Caco-2 (cell line): ENCODE results near the gene LRRC4. TPM values are rescaled to one million over a fixed set of nuclear protein-coding genes. Genes with fewer than 3 reads are reported as not detected.

ENCODE experiments used
- BruUV-seq: library from RNA; stranded (reverse); fragments of 400-500 nt; replicated peaks from 2 replicates; lab custom pipeline; 2021; lab: Mats Ljungman, UMichigan
- CTCF ChIA-PET: fragments of 300-600 bp; sonication (Branson Sonifier 250); formaldehyde crosslinking; loops from one replicate; lab custom pipeline; 2022; ENCODE audit warnings: antibody characterized with exemption; lab: Charles Lee
- POLR2A ChIA-PET: fragments of 300-600 bp; sonication (Branson Sonifier 250); formaldehyde crosslinking; loops from one replicate; lab custom pipeline; 2022; ENCODE audit warnings: antibody characterized with exemption; lab: Charles Lee
- DNase-seq, 2 experiments: peaks; one replicate each; pipeline versions ENCODE4 v3.0.0 to v3.0.0-alpha.2; 2020 to 2022
- H3K27me3 ChIP-seq: replicated peaks from 2 replicates; pipeline ENCODE4 v1.6.0; 2011; ENCODE audit warnings: low read length; ENCODE audit not compliant: control insufficient read depth, insufficient read depth
- H3K36me3 ChIP-seq: 2 replicates; pipeline ENCODE4 v1.5.1; 2011; ENCODE audit warnings: low read length; ENCODE audit not compliant: control insufficient read depth, insufficient read depth
- H3K4me1 ChIP-seq: fragments of 250-450 bp; sonication (Bioruptor Pico); 2 replicates; pipeline ENCODE4 v1.5.1; 2020; ENCODE audit warnings: mild to moderate bottlenecking
- H3K4me3 ChIP-seq: 2 replicates; pipeline ENCODE4 v1.5.1; 2011; ENCODE audit warnings: low read depth, mild to moderate bottlenecking, control low read depth, low read length
- H3K9me3 ChIP-seq: fragments of 250-450 bp; sonication (Bioruptor Pico); 2 replicates; pipeline ENCODE4 v1.5.1; 2020; ENCODE audit warnings: mild to moderate bottlenecking, moderate library complexity
- H3K27ac Mint-ChIP-seq: one replicate; pipeline ENCODE4 v1.8.0; 2022; ENCODE audit warnings: mixed read lengths; ENCODE audit not compliant: unreplicated experiment
- H3K27me3 Mint-ChIP-seq: one replicate; pipeline ENCODE4 v1.8.0; 2022; ENCODE audit warnings: mixed read lengths; ENCODE audit not compliant: insufficient read depth, unreplicated experiment
- H3K36me3 Mint-ChIP-seq: one replicate; pipeline ENCODE4 v1.8.0; 2022; ENCODE audit warnings: mild to moderate bottlenecking, mixed read lengths; ENCODE audit not compliant: insufficient read depth, unreplicated experiment
- H3K4me1 Mint-ChIP-seq: one replicate; pipeline ENCODE4 v1.8.0; 2022; ENCODE audit warnings: low read depth, mixed read lengths; ENCODE audit not compliant: unreplicated experiment
- H3K4me3 Mint-ChIP-seq: one replicate; pipeline ENCODE4 v1.8.0; 2022; ENCODE audit warnings: mild to moderate bottlenecking, moderate library complexity, mixed read lengths; ENCODE audit not compliant: unreplicated experiment
- H3K9me3 Mint-ChIP-seq: one replicate; pipeline ENCODE4 v1.8.0; 2022; ENCODE audit warnings: mixed read lengths; ENCODE audit not compliant: unreplicated experiment
- CTCF ChIP-seq, 2 experiments: fragments of 200-600 bp in 1 of 2; IDR thresholded peaks; 1 replicate in 1 of 2; 2 replicates in 1 of 2; pipeline versions ENCODE4 v1.5.1 to v1.8.0; 2011 to 2022; ENCODE audit warnings: antibody characterized with exemption in 1 of 2, control low read depth in 1 of 2, inconsistent platforms in 1 of 2, low read depth in 1 of 2, low read length in 1 of 2, mild to moderate bottlenecking in 1 of 2, moderate library complexity in 1 of 2; ENCODE audit not compliant: insufficient read depth in 1 of 2, severe bottlenecking in 1 of 2, unreplicated experiment in 1 of 2
- intact Hi-C: fragments of 100-400 bp; cut with micrococcal nuclease; formaldehyde crosslinking; loops from one replicate; pipeline ENCODE4 v1.10.0; 2022; ENCODE audit not compliant: unreplicated experiment
- total RNA-seq: library from RNA; stranded (reverse); gene quantifications from 2 replicates; pipeline ENCODE4 v1.2.3, GENCODE V29; 2022

Gene LRRC4
- total RNA-seq, 1 experiment from 2014 or later = not detected

DNA sequence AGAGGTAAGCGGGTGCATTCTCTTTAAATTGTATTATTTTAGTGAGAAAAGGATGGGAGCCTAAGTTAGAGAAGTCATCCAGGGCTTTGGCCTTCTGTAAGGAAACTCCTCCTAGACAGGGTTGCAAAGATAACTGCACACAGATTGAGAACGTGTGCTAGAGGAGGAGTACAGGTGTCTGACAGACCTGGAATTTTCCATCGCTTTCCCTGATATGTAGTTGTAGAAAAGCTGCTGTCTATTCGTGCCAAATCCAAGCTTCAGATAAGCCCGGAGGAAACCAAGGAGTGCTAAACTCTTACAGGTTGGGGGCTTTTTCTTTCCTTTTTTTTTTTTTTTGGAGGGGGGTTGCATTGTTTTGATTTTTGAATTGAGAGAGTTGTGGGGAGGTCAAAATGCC is 23.1 kb downstream of the LRRC4 start:
- H3K4me1 ChIP-seq = peaks cover 20% of the 10 kb centered on the region
- Mint-ChIP-seq H3K9me3 (no peaks in the 10 kb centered on the region), H3K36me3 (peaks cover 82% of the 10 kb centered on the region), H3K27ac (no peak overlapping the region), H3K4me3 (no peak overlapping the region), H3K4me1 (peaks cover 12% of the 10 kb centered on the region), H3K27me3 (no peaks in the 10 kb centered on the region)
- intact Hi-C loops = no loop called here
- H3K4me3 ChIP-seq = no peak overlapping the region
- TF ChIP-seq CTCF (IDR thresholded peaks at IDR 0.05; ENCODE audit: insufficient read depth in 1 of 2, low read depth in 1 of 2, low read length in 1 of 2, severe bottlenecking in 1 of 2, unreplicated experiment in 1 of 2) = no peak
- no peak for DNase-seq
- no peaks in the 10 kb centered on the region for H3K27me3 ChIP-seq
- H3K36me3 ChIP-seq = peaks cover 2% of the 10 kb centered on the region
- no TSS peak for BruUV-seq
- ChIA-PET POLR2A (no interaction called here), CTCF (no interaction called here)
- H3K9me3 ChIP-seq = no peaks in the 10 kb centered on the region

DNA sequence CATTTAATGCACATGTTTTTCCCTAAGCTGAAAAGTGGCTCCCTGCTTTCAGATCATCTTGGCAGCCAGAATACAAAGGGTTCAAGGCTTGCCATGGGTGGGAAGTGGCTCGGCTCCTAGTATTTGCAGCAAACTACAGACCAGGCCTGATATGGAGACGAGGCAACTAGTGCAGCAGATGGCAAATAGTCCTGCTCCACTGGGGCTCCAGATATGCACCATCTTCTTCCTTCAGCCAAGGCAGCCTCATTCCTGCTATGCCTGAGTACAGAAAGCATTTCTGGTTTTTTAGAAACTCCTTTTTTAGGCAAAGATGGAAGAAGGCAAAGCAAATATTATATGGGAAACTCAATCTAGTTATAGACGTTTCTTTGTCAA is 23.9 kb downstream of the LRRC4 start:
- no peak for DNase-seq
- intact Hi-C loops = no loop called here
- Histone ChIP-seq H3K36me3 (peaks cover 2% of the 10 kb centered on the region), H3K4me1 (peaks cover 20% of the 10 kb centered on the region), H3K27me3 (no peaks in the 10 kb centered on the region), H3K9me3 (no peaks in the 10 kb centered on the region), H3K4me3 (no peak overlapping the region)
- no peak for TF ChIP-seq CTCF (IDR thresholded peaks at IDR 0.05; ENCODE audit: insufficient read depth in 1 of 2, low read depth in 1 of 2, low read length in 1 of 2, severe bottlenecking in 1 of 2, unreplicated experiment in 1 of 2)
- ChIA-PET CTCF (no interaction called here), POLR2A (no interaction called here)
- Mint-ChIP-seq H3K27ac (no peak overlapping the region), H3K36me3 (peaks cover 82% of the 10 kb centered on the region), H3K27me3 (no peaks in the 10 kb centered on the region), H3K4me3 (no peak overlapping the region), H3K9me3 (no peaks in the 10 kb centered on the region), H3K4me1 (peaks cover 12% of the 10 kb centered on the region)
- BruUV-seq = no TSS peak

DNA sequence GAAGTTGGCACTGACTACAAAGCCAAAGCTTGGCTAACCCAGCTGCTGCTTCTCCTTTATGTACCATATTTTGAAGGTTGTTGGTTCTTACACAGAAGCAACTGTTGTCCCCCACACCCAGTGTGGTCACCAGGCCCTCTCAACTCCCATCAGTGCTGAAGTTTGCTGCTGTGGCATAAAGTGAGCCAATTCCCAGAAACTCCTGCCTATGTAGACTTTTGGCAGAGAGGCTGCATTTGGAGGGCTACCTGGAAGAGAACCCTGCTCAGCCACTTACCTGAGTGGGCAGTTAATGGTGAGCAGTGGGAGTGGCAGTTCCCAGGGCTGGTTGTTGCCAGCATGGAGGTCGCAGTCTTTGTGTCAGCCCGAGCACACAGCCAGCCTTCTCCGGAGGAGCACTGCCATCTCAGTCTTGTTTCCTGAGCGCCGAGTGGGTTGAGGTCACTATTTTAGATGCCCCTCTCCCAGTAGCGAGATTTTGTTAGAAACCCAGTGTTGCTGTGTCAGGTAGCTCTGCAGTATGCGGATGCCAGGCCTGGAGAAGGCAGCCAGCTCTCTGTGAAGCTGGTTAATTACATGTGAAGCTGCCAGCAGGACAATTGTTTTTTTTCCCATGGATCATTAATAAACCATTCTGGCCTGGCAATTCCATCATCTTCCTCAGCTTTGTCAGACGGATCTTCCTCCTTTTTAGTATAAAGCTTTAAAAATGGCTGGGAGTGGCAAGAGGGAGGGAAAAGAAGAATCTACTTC is 24.5 kb downstream of the LRRC4 start:
- DNase-seq = no peak
- CTCF ChIA-PET = no interaction called here
- Histone ChIP-seq H3K4me1 (peaks cover 20% of the 10 kb centered on the region), H3K27me3 (no peaks in the 10 kb centered on the region), H3K36me3 (peaks cover 1% of the 10 kb centered on the region; the same call in 1 of the 2 replicates), H3K4me3 (no peak overlapping the region), H3K9me3 (no peaks in the 10 kb centered on the region)
- POLR2A ChIA-PET = no interaction called here
- peaks cover 12% of the 10 kb centered on the region for H3K4me1 Mint-ChIP-seq
- no peak overlapping the region for H3K4me3 Mint-ChIP-seq
- no peaks in the 10 kb centered on the region for H3K27me3 Mint-ChIP-seq
- H3K36me3 Mint-ChIP-seq = peaks cover 82% of the 10 kb centered on the region
- BruUV-seq = no TSS peak
- no peak overlapping the region for H3K27ac Mint-ChIP-seq
- H3K9me3 Mint-ChIP-seq = no peaks in the 10 kb centered on the region
- intact Hi-C loops = no loop called here
- TF ChIP-seq CTCF (IDR thresholded peaks at IDR 0.05; ENCODE audit: insufficient read depth in 1 of 2, low read depth in 1 of 2, low read length in 1 of 2, severe bottlenecking in 1 of 2, unreplicated experiment in 1 of 2) = no peak
